RWPE2 (cell line): Measurements from ENCODE around the gene HIGD1C.

Source experiments
- ATAC-seq: fragments of 200-7000 bp; cut with Tn5 transposase; 3 replicates; pipeline ENCODE4 v1.9.1; 2021; ENCODE audit warnings: low read depth
- DNase-seq: peaks from one replicate; pipeline ENCODE4 v3.0.0-alpha.2; 2020; ENCODE audit warnings: low spot score
- H3K27ac ChIP-seq: fragments of 450-650 bp; 2 replicates; pipeline ENCODE4 v1.5.1; 2017; ENCODE audit warnings: mild to moderate bottlenecking; ENCODE audit not compliant: poor library complexity, severe bottlenecking
- H3K27me3 ChIP-seq: fragments of 250-450 bp; sonication (Bioruptor Pico); 2 replicates; pipeline ENCODE4 v1.5.1; 2021; ENCODE audit warnings: mild to moderate bottlenecking, moderate library complexity; ENCODE audit not compliant: insufficient read depth, poor library complexity, severe bottlenecking
- H3K36me3 ChIP-seq: fragments of 250-450 bp; sonication (Bioruptor Pico); 2 replicates; pipeline ENCODE4 v1.5.1; 2020; ENCODE audit warnings: low read depth, mild to moderate bottlenecking, moderate library complexity
- H3K4me1 ChIP-seq: fragments of 250-450 bp; sonication (Bioruptor Pico); 2 replicates; pipeline ENCODE4 v1.5.1; 2021; ENCODE audit warnings: mild to moderate bottlenecking, moderate library complexity; ENCODE audit not compliant: insufficient read depth, poor library complexity, severe bottlenecking
- H3K4me3 ChIP-seq: fragments of 250-450 bp; sonication (Bioruptor Pico); 2 replicates; pipeline ENCODE4 v1.5.1; 2021; ENCODE audit warnings: mild to moderate bottlenecking, moderate library complexity; ENCODE audit not compliant: severe bottlenecking
- H3K9me3 ChIP-seq: fragments of 250-450 bp; sonication (Bioruptor Pico); 2 replicates; pipeline ENCODE4 v1.5.1; 2021; ENCODE audit warnings: mild to moderate bottlenecking, moderate library complexity; ENCODE audit not compliant: severe bottlenecking
- TF ChIP-seq, protein P1 (sequence below): fragments of 450-650 bp; IDR thresholded peaks from one replicate; pipeline ENCODE4 v1.5.1; 2017; ENCODE audit warnings: mild to moderate bottlenecking, moderate library complexity; ENCODE audit not compliant: poor library complexity, severe bottlenecking

HIGD1C gene

DNA sequence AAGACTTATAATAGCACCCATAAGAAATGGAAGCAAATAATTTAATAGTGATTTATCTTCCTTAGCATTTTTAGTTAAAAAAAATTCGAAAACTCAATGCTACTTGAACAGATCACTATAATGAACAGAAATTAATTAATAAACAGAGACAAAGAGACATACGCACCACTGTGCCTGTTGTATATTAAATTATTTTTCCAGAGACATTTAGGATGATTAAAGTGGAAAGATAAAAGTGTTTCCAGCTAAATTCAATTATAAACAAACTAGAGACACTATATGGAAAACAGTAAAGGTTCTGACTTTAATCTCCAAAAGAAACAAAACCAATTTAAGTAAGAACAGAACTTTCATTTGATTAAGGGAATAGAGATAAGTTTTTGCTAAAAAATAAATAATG lies 3.4 kb downstream of the HIGD1C start:
- Histone ChIP-seq H3K4me3 (no peak overlapping the region), H3K27ac (no peak overlapping the region), H3K9me3 (no peaks in the 10 kb centered on the region), H3K4me1 (no peaks in the 10 kb centered on the region), H3K36me3 (no peaks in the 10 kb centered on the region), H3K27me3 (no peaks in the 10 kb centered on the region)
- DNase-seq: no peak
- TF ChIP-seq, protein P1, sequence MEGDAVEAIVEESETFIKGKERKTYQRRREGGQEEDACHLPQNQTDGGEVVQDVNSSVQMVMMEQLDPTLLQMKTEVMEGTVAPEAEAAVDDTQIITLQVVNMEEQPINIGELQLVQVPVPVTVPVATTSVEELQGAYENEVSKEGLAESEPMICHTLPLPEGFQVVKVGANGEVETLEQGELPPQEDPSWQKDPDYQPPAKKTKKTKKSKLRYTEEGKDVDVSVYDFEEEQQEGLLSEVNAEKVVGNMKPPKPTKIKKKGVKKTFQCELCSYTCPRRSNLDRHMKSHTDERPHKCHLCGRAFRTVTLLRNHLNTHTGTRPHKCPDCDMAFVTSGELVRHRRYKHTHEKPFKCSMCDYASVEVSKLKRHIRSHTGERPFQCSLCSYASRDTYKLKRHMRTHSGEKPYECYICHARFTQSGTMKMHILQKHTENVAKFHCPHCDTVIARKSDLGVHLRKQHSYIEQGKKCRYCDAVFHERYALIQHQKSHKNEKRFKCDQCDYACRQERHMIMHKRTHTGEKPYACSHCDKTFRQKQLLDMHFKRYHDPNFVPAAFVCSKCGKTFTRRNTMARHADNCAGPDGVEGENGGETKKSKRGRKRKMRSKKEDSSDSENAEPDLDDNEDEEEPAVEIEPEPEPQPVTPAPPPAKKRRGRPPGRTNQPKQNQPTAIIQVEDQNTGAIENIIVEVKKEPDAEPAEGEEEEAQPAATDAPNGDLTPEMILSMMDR: no peak
- ATAC-seq: no peak

DNA sequence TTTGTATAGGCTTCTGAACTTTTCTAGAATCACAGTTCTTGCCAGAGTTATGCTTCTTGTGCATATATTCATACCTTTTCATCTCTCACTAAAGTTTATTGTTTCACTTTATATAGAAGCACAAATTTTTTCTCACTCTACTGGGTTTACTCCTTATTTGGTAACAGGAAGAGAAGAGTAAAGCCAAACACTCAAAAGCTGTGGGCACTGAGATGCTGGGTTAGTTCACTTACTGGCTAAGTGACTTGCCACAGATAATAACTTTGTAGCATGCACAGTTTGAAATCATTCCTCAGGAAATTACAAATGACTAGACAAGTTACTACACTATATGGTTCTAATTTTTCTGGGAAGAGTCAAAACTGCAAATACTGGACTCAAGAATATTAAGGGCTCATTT lies 7.8 kb downstream of the HIGD1C start:
- no peak for DNase-seq
- Histone ChIP-seq H3K4me1 (no peaks in the 10 kb centered on the region), H3K27me3 (no peaks in the 10 kb centered on the region), H3K36me3 (no peaks in the 10 kb centered on the region), H3K27ac (no peak overlapping the region), H3K4me3 (no peak overlapping the region), H3K9me3 (no peaks in the 10 kb centered on the region)
- TF ChIP-seq, protein P1: no peak
- no peak for ATAC-seq

DNA sequence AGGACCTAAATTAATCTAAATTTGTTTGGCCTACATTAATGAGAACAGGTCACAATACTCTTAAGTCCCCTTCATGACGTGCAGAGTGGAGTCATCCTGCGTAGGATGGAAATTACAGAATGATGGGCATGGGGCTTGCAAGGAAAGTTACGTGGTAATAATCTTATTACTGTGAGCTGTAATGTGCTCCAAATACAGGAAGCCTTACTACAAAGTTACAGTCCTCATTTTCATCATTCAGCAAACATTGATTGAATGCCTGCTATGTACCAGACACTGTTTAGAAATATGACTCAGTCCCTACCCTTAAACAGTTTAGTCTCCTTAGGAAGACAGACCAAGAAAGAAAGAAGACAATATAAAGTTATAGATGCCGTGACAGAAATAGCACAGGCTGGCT lies 9.4 kb downstream of the HIGD1C start:
- DNase-seq: no peak
- Histone ChIP-seq H3K27me3 (no peaks in the 10 kb centered on the region), H3K9me3 (no peaks in the 10 kb centered on the region), H3K27ac (no peak overlapping the region), H3K4me1 (no peaks in the 10 kb centered on the region), H3K36me3 (no peaks in the 10 kb centered on the region), H3K4me3 (no peak overlapping the region)
- TF ChIP-seq, protein P1: no peak
- no peak for ATAC-seq

DNA sequence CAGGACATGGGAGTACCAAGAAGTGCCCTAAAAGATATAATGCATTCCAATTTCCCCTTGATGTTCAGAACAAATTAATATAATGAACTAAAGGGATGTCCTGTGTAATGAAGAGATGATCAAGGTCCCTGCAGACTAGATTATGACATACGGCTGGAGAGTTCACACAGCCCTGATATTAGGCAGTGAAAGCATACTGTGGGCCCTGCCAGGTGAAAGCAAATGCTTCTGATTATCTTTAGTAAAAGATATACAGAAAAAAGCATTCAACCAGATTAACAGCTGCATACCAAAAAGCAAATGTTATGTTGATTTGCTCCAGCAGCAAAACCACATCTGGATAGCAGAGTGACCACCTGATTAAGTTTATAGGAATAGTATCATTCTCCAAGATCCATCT lies 12.1 kb downstream of the HIGD1C start:
- TF ChIP-seq, protein P1: no peak
- H3K27ac ChIP-seq: no peak overlapping the region
- H3K27me3 ChIP-seq: no peaks in the 10 kb centered on the region
- DNase-seq (no peak), ATAC-seq (no peak)
- H3K36me3 ChIP-seq: no peaks in the 10 kb centered on the region
- no peaks in the 10 kb centered on the region for H3K4me1 ChIP-seq
- no peak overlapping the region for H3K4me3 ChIP-seq
- no peaks in the 10 kb centered on the region for H3K9me3 ChIP-seq

DNA sequence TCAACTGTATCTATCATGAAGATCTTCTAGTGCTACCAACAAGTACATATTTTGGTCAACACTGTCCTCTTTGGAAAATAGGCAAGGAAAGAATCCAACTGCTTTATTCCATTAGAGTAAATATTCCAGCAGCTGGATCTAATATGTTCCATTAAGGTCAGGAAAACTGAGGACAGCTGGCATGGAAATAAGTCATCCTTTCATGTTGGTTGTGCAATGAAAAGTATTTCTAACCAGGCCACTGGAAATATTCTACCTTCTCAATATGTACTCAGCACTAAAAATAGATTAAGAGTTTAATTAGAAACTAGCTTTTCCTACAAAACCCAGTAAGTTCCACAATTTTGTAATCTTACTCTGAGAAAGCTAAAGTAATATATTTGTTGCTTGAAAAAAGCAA lies 19.6 kb downstream of the HIGD1C start:
- H3K27ac ChIP-seq: no peak overlapping the region
- ATAC-seq: no peak
- H3K36me3 ChIP-seq: peaks cover 12% of the 10 kb centered on the region
- TF ChIP-seq, protein P1: no peak
- no peaks in the 10 kb centered on the region for H3K9me3 ChIP-seq
- H3K4me3 ChIP-seq: no peak overlapping the region
- H3K27me3 ChIP-seq: no peaks in the 10 kb centered on the region
- H3K4me1 ChIP-seq: no peaks in the 10 kb centered on the region
- no peak for DNase-seq
